Astrocyte of the cerebellum (primary cell): Measurements from ENCODE around the gene ASB15.
A peak's percentile ranks its signal among the peaks of the same experiment; 100 is the strongest.

Experiments
- DNase-seq: peaks from one replicate; pipeline ENCODE4 v3.0.0-alpha.2; 2011; ENCODE audit warnings: low read depth
- H3K4me3 ChIP-seq: 2 replicates; pipeline ENCODE4 v1.5.1; 2011; ENCODE audit warnings: mild to moderate bottlenecking, low read depth, low read length, moderate library complexity
- CTCF ChIP-seq: IDR thresholded peaks from 2 replicates; pipeline ENCODE4 v1.5.1; 2012; ENCODE audit warnings: low read length, low read depth, moderate library complexity, mild to moderate bottlenecking; ENCODE audit errors: missing control alignments
- in situ Hi-C: cut with HindIII; loops from 2 replicates; pipeline ENCODE4 v1.10.0; 2017; ENCODE audit warnings: low sequenced_read_pairs

Gene ASB15

GRCh38 chr7:123621707-123622106 is 20.1 kb downstream of the ASB15 start:
- in situ Hi-C loops = no loop called here
- no peak for TF ChIP-seq CTCF
- H3K4me3 ChIP-seq = no peak overlapping the region
- DNase-seq = no peak

- no peak for TF ChIP-seq CTCF
- no peak for DNase-seq
- H3K4me3 ChIP-seq = no peak overlapping the region
- in situ Hi-C loops = no loop called here
Measured at GRCh38 chr7:123622660-123623386, 21.2 kb downstream of the ASB15 start.

GRCh38 chr7:123624527-123625183 is 23.0 kb downstream of the ASB15 start:
- DNase-seq = no peak
- no peak overlapping the region for H3K4me3 ChIP-seq
- in situ Hi-C loops = no loop called here
- TF ChIP-seq CTCF = peak; percentile 50

GRCh38 chr7:123625254-123625653 is 23.6 kb downstream of the ASB15 start:
- in situ Hi-C loops = no loop called here
- no peak for DNase-seq
- TF ChIP-seq CTCF = no peak
- no peak overlapping the region for H3K4me3 ChIP-seq

GRCh38 chr7:123627851-123628250 is 26.2 kb downstream of the ASB15 start:
- no peak for DNase-seq
- H3K4me3 ChIP-seq = no peak overlapping the region
- in situ Hi-C loops = no loop called here
- TF ChIP-seq CTCF = no peak

- H3K4me3 ChIP-seq = no peak overlapping the region
- in situ Hi-C loops = no loop called here
- no peak for DNase-seq
- TF ChIP-seq CTCF = no peak
Measured at GRCh38 chr7:123628829-123629228, 27.2 kb downstream of the ASB15 start.
